ENCODE measurements around the gene RTKN2. TPM values are rescaled to one million over a fixed set of nuclear protein-coding genes. Genes with fewer than 3 reads are reported as not detected.

Gene RTKN2
- total and polyA plus RNA-seq, 10 of the 15 experiments (the other 5 are each of a cell fraction or from before 2014, with no cell fraction given), result 0.10 TPM; not detected in 9

GRCh38 chr10:62270020-62270419 is 1.4 kb upstream of the RTKN2 start:
- RAD21 ChIA-PET (ENCODE audit: unreplicated experiment), result no interaction called here
- intact Hi-C loops (cut with micrococcal nuclease; ENCODE audit: unreplicated experiment), result no loop called here

More at GRCh38 chr10:62270020-62270419, 1.4 kb upstream of the RTKN2 start:
- Histone ChIP-seq H3K4me2 (ENCODE audit: control insufficient read depth, insufficient read depth) (no peak overlapping the region), H3K4me3 (no peak overlapping the region), H3K27ac (ENCODE audit: control insufficient read depth, insufficient read depth) (no peak overlapping the region), H4K20me1 (ENCODE audit: control insufficient read depth, insufficient read depth) (no peaks in the 10 kb centered on the region), H3K4me1 (ENCODE audit: control insufficient read depth, insufficient read depth, low read length) (no peaks in the 10 kb centered on the region), H3K79me2 (ENCODE audit: control insufficient read depth, insufficient read depth, low read length) (no peaks in the 10 kb centered on the region), H3K27me3 (replicated peaks in 1 of 2; ENCODE audit: control insufficient read depth in 2 of 2, insufficient read depth in 2 of 2, low read length in 1 of 2) (peaks cover 10 to 13% of the 10 kb centered on the region in 2 experiments), H3K9me3 (replicated peaks; ENCODE audit: control insufficient read depth, insufficient read depth, low read length) (no peaks in the 10 kb centered on the region; the same call in 2 of the 3 replicates), H3K36me3 (ENCODE audit: control insufficient read depth in 2 of 2, insufficient read depth in 2 of 2, low read length in 1 of 2) (no peaks in the 10 kb centered on the region), H3K9ac (ENCODE audit: control insufficient read depth, insufficient read depth, low read length) (no peak overlapping the region), H2AFZ (ENCODE audit: control insufficient read depth, low read depth, low read length) (no peak overlapping the region)
- no peak for DNase-seq (ENCODE audit: low read depth, low spot score)
- SMC1A ChIA-PET (ENCODE audit: uncharacterized antibody, unreplicated experiment), result no interaction called here
- BruUV-seq (replicated peaks), result no TSS peak
- POLR2A ChIA-PET, result no interaction called here
- no peak for ATAC-seq
- TF ChIP-seq RB1 (IDR thresholded peaks at IDR 0.05; ENCODE audit: borderline replicate concordance) (no peak), YY1 (IDR thresholded peaks at IDR 0.05; ENCODE audit: low read depth, low read length) (no peak), HCFC1 (IDR thresholded peaks at IDR 0.05; ENCODE audit: low read length) (no peak), REST (IDR thresholded peaks at IDR 0.05; ENCODE audit: low read depth, low read length) (no peak), PKNOX1 (IDR thresholded peaks at IDR 0.05) (no peak), KDM1A (IDR thresholded peaks at IDR 0.05; ENCODE audit: borderline replicate concordance) (no peak), RBBP5 (conservative IDR thresholded peaks at IDR 0.05) (no peak), NFYA (IDR thresholded peaks at IDR 0.05; ENCODE audit: borderline replicate concordance, low read depth, low read length) (no peak), FOS (IDR thresholded peaks at IDR 0.05; ENCODE audit: borderline replicate concordance, extremely low read depth, insufficient read length) (no peak), RCOR1 (conservative IDR thresholded peaks at IDR 0.05; ENCODE audit: low read depth, low read length) (no peak)
- FAIRE-seq, result no peak
- WGBS (ENCODE audit: insufficient coverage, insufficient replicate concordance, low lambda C conversion rate, missing lambda C conversion rate), result 84% methylated on average over 4 of the region's 4 CpGs
- in situ Hi-C loops (cut with MboI), result no loop called here
- CTCF ChIA-PET, result interaction anchor here (1.2 kb wide), 1 partner anchor 8 kb away, joined by 4 read pairs; no protein-coding TSS in a partner anchor
